Cardiac septum (tissue), 1 donor: ENCODE results near the gene SLC39A3. TPM values are rescaled to one million over a fixed set of nuclear protein-coding genes. Genes with fewer than 3 reads are reported as not detected.

Experiments used
- DNase-seq: peaks from one replicate; pipeline ENCODE4 v3.0.0-alpha.2; 2020; ENCODE audit warnings: low spot score
- intact Hi-C: fragments of 100-400 bp; cut with DNase I; formaldehyde crosslinking; loops from one replicate; pipeline ENCODE4 v1.14.0; 2022
- total RNA-seq: library from RNA; stranded (reverse); fragmentation: NEBNext Ultra II Directional; extraction: Animal tissue kit (Norgen Biotek cat#: 25700); gene quantifications from one replicate; pipeline ENCODE4 v1.2.1, GENCODE V29; 2021
- donor health status: DM: no; HTN: no; CAD: no.

The SLC39A3 gene
- total RNA-seq, 1 donor from 2014 or later: 17.9 TPM

- intact Hi-C loops: no loop called here
- no peak for DNase-seq
Observed at GRCh38 chr19:2726904-2727639, 12.7 kb downstream of the SLC39A3 start.

- DNase-seq: no peak
- intact Hi-C loops: no loop called here
Observed at GRCh38 chr19:2726160-2726855, 13.5 kb downstream of the SLC39A3 start.

GRCh38 chr19:2724148-2724557 lies 15.7 kb downstream of the SLC39A3 start:
- intact Hi-C loops: loop anchor here (5.0 kb wide), 1 partner anchor 48 kb away; no protein-coding TSS in a partner anchor
- DNase-seq: no peak

- no peak for DNase-seq
- intact Hi-C loops: loop anchor here (2.0 to 5.0 kb wide), 2 partner anchors 49 to 59 kb away; no protein-coding TSS in a partner anchor
Observed at GRCh38 chr19:2723747-2724146, 16.1 kb downstream of the SLC39A3 start.

GRCh38 chr19:2723345-2723715 lies 16.5 kb downstream of the SLC39A3 start:
- no peak for DNase-seq
- intact Hi-C loops: loop anchor here (2.0 to 5.0 kb wide), 2 partner anchors 49 to 59 kb away; no protein-coding TSS in a partner anchor

GRCh38 chr19:2722541-2723344 lies 17.1 kb downstream of the SLC39A3 start:
- intact Hi-C loops: loop anchor here (2.0 to 5.0 kb wide), 2 partner anchors 50 to 58 kb away; no protein-coding TSS in a partner anchor
- DNase-seq: peak; percentile 89

- intact Hi-C loops: loop anchor here (2.0 to 5.0 kb wide), 3 partner anchors 27 to 57 kb away; no protein-coding TSS in a partner anchor
- DNase-seq: no peak
Observed at GRCh38 chr19:2721570-2722540, 18.0 kb downstream of the SLC39A3 start.

GRCh38 chr19:2720777-2721569 lies 18.8 kb downstream of the SLC39A3 start, which contains the start of gene DIRAS1:
Gene DIRAS1, minus strand, starts transcription at chr19:2721372. Its CDS starts 3,566 bp downstream, at chr19:2717806.
- intact Hi-C loops: loop anchor here (2.0 to 5.0 kb wide), 2 partner anchors 26 to 51 kb away; no protein-coding TSS in a partner anchor
- no peak for DNase-seq

GRCh38 chr19:2719920-2720776 lies 19.7 kb downstream of the SLC39A3 start:
- no peak for DNase-seq
- intact Hi-C loops: loop anchor here (2.0 to 5.0 kb wide), 2 partner anchors 25 to 52 kb away; no protein-coding TSS in a partner anchor

GRCh38 chr19:2719232-2719735 lies 20.5 kb downstream of the SLC39A3 start:
- DNase-seq: no peak
- intact Hi-C loops: no loop called here

- no peak for DNase-seq
Observed at GRCh38 chr19:2717638-2718541, 21.9 kb downstream of the SLC39A3 start.

GRCh38 chr19:2716722-2717637 lies 22.8 kb downstream of the SLC39A3 start:
- intact Hi-C loops: no loop called here
- no peak for DNase-seq

More at GRCh38 chr19:2717638-2718541, 21.9 kb downstream of the SLC39A3 start:
- intact Hi-C loops: no loop called here

GRCh38 chr19:2716275-2716650 lies 23.6 kb downstream of the SLC39A3 start:
- intact Hi-C loops: no loop called here
- DNase-seq: no peak

- intact Hi-C loops: no loop called here
- no peak for DNase-seq
Observed at GRCh38 chr19:2715470-2716274, 24.1 kb downstream of the SLC39A3 start.
